Measurements from ENCODE around the gene CD38. TPM values are rescaled to one million over a fixed set of nuclear protein-coding genes. Genes with fewer than 3 reads are reported as not detected.

The CD38 gene
- total and polyA plus RNA-seq, 4 donors, result 3.2 to 9.4 (median 5.3) TPM

GRCh38 chr4:15899511-15899910 lies 121.4 kb downstream of the CD38 start:
- H3K9ac ChIP-seq (ENCODE audit: low read depth in 1 of 2, low read length in 2 of 2), result no peak overlapping the region
- 91% methylated on average over 1 of the region's 1 CpG for WGBS
- no peaks in the 10 kb centered on the region for H3K4me1 ChIP-seq (ENCODE audit: control insufficient read depth in 4 of 4, insufficient read depth in 4 of 4, low read length in 3 of 4)
- no peak for DNase-seq (ENCODE audit: low spot score)
- no peaks in the 10 kb centered on the region for H3K36me3 ChIP-seq (ENCODE audit: control insufficient read depth in 4 of 4, insufficient read depth in 3 of 4, low read depth in 1 of 4, low read length in 3 of 4)
- no peaks in the 10 kb centered on the region for H3K9me3 ChIP-seq (ENCODE audit: control insufficient read depth in 4 of 4, low read length in 3 of 4)
- no peak overlapping the region for H3K4me3 ChIP-seq (ENCODE audit: low read depth in 1 of 3, low read length in 3 of 3)
- no peak overlapping the region for H3K27ac ChIP-seq (ENCODE audit: low read depth in 1 of 2, low read length in 2 of 2)
- no peaks in the 10 kb centered on the region for H3K27me3 ChIP-seq (ENCODE audit: control insufficient read depth in 4 of 4, insufficient read depth in 4 of 4, low read length in 3 of 4)
- TF ChIP-seq, protein P1, sequence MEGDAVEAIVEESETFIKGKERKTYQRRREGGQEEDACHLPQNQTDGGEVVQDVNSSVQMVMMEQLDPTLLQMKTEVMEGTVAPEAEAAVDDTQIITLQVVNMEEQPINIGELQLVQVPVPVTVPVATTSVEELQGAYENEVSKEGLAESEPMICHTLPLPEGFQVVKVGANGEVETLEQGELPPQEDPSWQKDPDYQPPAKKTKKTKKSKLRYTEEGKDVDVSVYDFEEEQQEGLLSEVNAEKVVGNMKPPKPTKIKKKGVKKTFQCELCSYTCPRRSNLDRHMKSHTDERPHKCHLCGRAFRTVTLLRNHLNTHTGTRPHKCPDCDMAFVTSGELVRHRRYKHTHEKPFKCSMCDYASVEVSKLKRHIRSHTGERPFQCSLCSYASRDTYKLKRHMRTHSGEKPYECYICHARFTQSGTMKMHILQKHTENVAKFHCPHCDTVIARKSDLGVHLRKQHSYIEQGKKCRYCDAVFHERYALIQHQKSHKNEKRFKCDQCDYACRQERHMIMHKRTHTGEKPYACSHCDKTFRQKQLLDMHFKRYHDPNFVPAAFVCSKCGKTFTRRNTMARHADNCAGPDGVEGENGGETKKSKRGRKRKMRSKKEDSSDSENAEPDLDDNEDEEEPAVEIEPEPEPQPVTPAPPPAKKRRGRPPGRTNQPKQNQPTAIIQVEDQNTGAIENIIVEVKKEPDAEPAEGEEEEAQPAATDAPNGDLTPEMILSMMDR (IDR thresholded peaks at IDR 0.05; ENCODE audit: low read depth, low read length, missing input control), result no peak
- TF ChIP-seq NR2F2 (IDR thresholded peaks at IDR 0.05), result no peak
- TF ChIP-seq EGR1 (IDR thresholded peaks at IDR 0.05; ENCODE audit: low read depth in 2 of 2), result no peak
- TF ChIP-seq MAX (IDR thresholded peaks at IDR 0.05), result no peak
- TF ChIP-seq GABPA (IDR thresholded peaks at IDR 0.05 in 1 of 2, conservative IDR thresholded peaks at IDR 0.05 in 1 of 2), result no peak
- TF ChIP-seq FOXA2 (IDR thresholded peaks at IDR 0.05), result no peak

- H3K4me3 ChIP-seq (ENCODE audit: low read depth in 1 of 3, low read length in 3 of 3), result no peak overlapping the region
- H3K36me3 ChIP-seq (ENCODE audit: control insufficient read depth in 4 of 4, insufficient read depth in 3 of 4, low read depth in 1 of 4, low read length in 3 of 4), result no peaks in the 10 kb centered on the region
- no peaks in the 10 kb centered on the region for H3K9me3 ChIP-seq (ENCODE audit: control insufficient read depth in 4 of 4, low read length in 3 of 4)
- TF ChIP-seq NR2F2 (IDR thresholded peaks at IDR 0.05) (no peak), YY1 (IDR thresholded peaks at IDR 0.05) (no peak), SP1 (IDR thresholded peaks at IDR 0.05) (no peak), TAF1 (conservative IDR thresholded peaks at IDR 0.05) (no peak), FOXA1 (IDR thresholded peaks at IDR 0.05) (no peak), FOXA2 (IDR thresholded peaks at IDR 0.05) (no peak), JUND (IDR thresholded peaks at IDR 0.05) (no peak), HNF4G (IDR thresholded peaks at IDR 0.05) (no peak), GABPA (IDR thresholded peaks at IDR 0.05 in 1 of 2, conservative IDR thresholded peaks at IDR 0.05 in 1 of 2) (no peak), RAD21 (IDR thresholded peaks at IDR 0.05) (no peak), ATF3 (IDR thresholded peaks at IDR 0.05) (no peak)
- TF ChIP-seq, protein P1 (IDR thresholded peaks at IDR 0.05; ENCODE audit: low read depth, low read length, missing input control), result no peak
- TF ChIP-seq, protein P2, sequence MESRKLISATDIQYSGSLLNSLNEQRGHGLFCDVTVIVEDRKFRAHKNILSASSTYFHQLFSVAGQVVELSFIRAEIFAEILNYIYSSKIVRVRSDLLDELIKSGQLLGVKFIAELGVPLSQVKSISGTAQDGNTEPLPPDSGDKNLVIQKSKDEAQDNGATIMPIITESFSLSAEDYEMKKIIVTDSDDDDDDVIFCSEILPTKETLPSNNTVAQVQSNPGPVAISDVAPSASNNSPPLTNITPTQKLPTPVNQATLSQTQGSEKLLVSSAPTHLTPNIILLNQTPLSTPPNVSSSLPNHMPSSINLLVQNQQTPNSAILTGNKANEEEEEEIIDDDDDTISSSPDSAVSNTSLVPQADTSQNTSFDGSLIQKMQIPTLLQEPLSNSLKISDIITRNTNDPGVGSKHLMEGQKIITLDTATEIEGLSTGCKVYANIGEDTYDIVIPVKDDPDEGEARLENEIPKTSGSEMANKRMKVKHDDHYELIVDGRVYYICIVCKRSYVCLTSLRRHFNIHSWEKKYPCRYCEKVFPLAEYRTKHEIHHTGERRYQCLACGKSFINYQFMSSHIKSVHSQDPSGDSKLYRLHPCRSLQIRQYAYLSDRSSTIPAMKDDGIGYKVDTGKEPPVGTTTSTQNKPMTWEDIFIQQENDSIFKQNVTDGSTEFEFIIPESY (IDR thresholded peaks at IDR 0.05), result no peak
- H3K9ac ChIP-seq (ENCODE audit: low read depth in 1 of 2, low read length in 2 of 2), result no peak overlapping the region
- no peak for DNase-seq (ENCODE audit: low spot score)
- H3K4me1 ChIP-seq (ENCODE audit: control insufficient read depth in 4 of 4, insufficient read depth in 4 of 4, low read length in 3 of 4), result no peaks in the 10 kb centered on the region
- H3K27ac ChIP-seq (ENCODE audit: low read depth in 1 of 2, low read length in 2 of 2), result no peak overlapping the region
- WGBS, result 73% methylated on average over 3 of the region's 3 CpGs
- no peaks in the 10 kb centered on the region for H3K27me3 ChIP-seq (ENCODE audit: control insufficient read depth in 4 of 4, insufficient read depth in 4 of 4, low read length in 3 of 4)
These were observed 122.9 kb downstream of the CD38 start for GRCh38 chr4:15901007-15901406.
